PFSK-1 (cell line): Measurements from ENCODE around the gene KATNBL1.

Source experiments
- FOXP2 ChIP-seq: optimal IDR thresholded peaks from 2 replicates; pipeline ENCODE3; 2011; ENCODE audit warnings: borderline replicate concordance, control low read depth, inconsistent platforms; ENCODE audit not compliant: insufficient read depth; ENCODE audit errors: extremely low read length, extremely low read depth
- POLR2AphosphoS5 ChIP-seq: IDR thresholded peaks from 2 replicates; pipeline ENCODE4 v1.6.1; 2012; ENCODE audit warnings: low read depth, mild to moderate bottlenecking, control low read depth, low read length, moderate library complexity
- SIN3A ChIP-seq: IDR thresholded peaks from 2 replicates; pipeline ENCODE4 v1.6.1; 2012; ENCODE audit warnings: mild to moderate bottlenecking, low read length, moderate library complexity, borderline replicate concordance; ENCODE audit not compliant: insufficient read depth
- TAF1 ChIP-seq: IDR thresholded peaks from 2 replicates; pipeline ENCODE4 v1.6.1; 2012; ENCODE audit warnings: low read length, control low read depth, borderline replicate concordance; ENCODE audit not compliant: insufficient read depth
- TF ChIP-seq, protein P1 (sequence below), 2 experiments: IDR thresholded peaks; 2 replicates each; pipeline versions ENCODE4 v1.6.1 to v1.8.0; 2011 to 2012; ENCODE audit warnings: low read depth in 2 of 2, low read length in 2 of 2, control low read depth in 1 of 2, inconsistent platforms in 1 of 2, mild to moderate bottlenecking in 1 of 2, moderate library complexity in 1 of 2; ENCODE audit not compliant: insufficient read depth in 1 of 2

KATNBL1 gene

DNA sequence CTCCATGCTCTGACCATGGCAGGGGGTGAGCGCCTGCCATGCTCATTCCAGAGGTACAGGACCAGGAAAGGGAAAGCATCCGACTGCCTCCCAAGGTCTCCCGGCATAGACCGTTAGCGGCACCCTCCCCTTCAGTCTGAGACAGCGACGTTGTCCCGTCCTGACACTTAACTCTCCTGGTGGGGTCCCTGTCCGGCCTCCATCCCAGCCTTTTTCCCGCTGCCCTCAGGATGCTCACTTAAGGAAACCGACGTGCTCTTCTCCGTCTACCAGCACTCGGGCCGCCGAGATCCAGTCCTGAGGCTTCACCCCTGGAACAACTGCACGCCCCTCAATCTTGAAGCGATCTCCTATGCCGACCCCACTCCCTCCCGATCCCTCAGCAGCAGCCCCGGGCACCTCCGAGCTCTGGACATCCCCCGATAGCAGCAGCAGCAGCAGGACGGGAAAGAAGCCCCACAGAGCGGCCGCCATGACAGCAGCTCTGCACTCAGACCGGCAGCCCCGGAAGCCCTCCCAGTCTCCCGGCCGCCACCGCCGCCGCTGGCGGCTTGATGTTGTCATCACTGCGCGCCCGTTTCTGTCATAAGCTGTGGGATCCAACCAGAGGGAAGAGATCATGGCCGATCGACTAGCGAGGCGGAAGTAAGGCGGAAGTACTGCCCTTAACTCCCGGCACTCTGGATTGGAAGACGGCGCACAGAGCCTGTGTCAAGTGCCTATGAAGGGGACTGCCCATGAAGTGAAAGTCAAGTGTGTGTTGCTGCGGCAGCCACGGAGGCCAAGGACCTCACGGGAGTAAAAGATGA lies 108.3 kb downstream of the KATNBL1 start, which contains the start of the genes EMC7 and PGBD4:
Gene EMC7 (minus strand): TSS at position 497 of the 809 bp plus-strand sequence. CDS start 23 bp downstream, at position 474.
Gene PGBD4 (plus strand): TSS at position 718 of the 809 bp plus-strand sequence. CDS start 449 bp downstream, outside the sequence.
- peak; percentile 68 for TF ChIP-seq FOXP2
- TF ChIP-seq, protein P1, sequence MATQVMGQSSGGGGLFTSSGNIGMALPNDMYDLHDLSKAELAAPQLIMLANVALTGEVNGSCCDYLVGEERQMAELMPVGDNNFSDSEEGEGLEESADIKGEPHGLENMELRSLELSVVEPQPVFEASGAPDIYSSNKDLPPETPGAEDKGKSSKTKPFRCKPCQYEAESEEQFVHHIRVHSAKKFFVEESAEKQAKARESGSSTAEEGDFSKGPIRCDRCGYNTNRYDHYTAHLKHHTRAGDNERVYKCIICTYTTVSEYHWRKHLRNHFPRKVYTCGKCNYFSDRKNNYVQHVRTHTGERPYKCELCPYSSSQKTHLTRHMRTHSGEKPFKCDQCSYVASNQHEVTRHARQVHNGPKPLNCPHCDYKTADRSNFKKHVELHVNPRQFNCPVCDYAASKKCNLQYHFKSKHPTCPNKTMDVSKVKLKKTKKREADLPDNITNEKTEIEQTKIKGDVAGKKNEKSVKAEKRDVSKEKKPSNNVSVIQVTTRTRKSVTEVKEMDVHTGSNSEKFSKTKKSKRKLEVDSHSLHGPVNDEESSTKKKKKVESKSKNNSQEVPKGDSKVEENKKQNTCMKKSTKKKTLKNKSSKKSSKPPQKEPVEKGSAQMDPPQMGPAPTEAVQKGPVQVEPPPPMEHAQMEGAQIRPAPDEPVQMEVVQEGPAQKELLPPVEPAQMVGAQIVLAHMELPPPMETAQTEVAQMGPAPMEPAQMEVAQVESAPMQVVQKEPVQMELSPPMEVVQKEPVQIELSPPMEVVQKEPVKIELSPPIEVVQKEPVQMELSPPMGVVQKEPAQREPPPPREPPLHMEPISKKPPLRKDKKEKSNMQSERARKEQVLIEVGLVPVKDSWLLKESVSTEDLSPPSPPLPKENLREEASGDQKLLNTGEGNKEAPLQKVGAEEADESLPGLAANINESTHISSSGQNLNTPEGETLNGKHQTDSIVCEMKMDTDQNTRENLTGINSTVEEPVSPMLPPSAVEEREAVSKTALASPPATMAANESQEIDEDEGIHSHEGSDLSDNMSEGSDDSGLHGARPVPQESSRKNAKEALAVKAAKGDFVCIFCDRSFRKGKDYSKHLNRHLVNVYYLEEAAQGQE (IDR thresholded peaks at IDR 0.05; ENCODE audit: insufficient read depth in 1 of 2, low read depth in 2 of 2, low read length in 2 of 2): peak; percentile 44 to 47; a peak in 1 of 4 replicates
- peak; percentile 81 for TF ChIP-seq TAF1
- TF ChIP-seq POLR2AphosphoS5: peak; percentile 96
- TF ChIP-seq SIN3A: no peak; the same call in 1 of the 2 replicates

GRCh38 chr15:34099914-34100313 lies 110.0 kb downstream of the KATNBL1 start:
- TF ChIP-seq POLR2AphosphoS5 (no peak), FOXP2 (no peak), TAF1 (no peak), SIN3A (no peak)
- TF ChIP-seq, protein P1 (IDR thresholded peaks at IDR 0.05; ENCODE audit: insufficient read depth in 1 of 2, low read depth in 2 of 2, low read length in 2 of 2): no peak
